Activated CD4-positive, alpha-beta T cell treated with anti-CD3 and anti-CD28 coated beads, Interleukin-2, amount 50 U/mL, for 4 hours (primary cell): ENCODE measurements around the gene ATG14.
"Not testable (repeated sequence)": the region's sequence is repeated elsewhere in the genome, so short reads cannot be mapped to it uniquely, and the experiment has no call there.

Experiments
- DNase-seq, 2 experiments: peaks; one replicate each; pipeline ENCODE4 v3.0.0-alpha.2; 2020

ATG14 gene

DNA sequence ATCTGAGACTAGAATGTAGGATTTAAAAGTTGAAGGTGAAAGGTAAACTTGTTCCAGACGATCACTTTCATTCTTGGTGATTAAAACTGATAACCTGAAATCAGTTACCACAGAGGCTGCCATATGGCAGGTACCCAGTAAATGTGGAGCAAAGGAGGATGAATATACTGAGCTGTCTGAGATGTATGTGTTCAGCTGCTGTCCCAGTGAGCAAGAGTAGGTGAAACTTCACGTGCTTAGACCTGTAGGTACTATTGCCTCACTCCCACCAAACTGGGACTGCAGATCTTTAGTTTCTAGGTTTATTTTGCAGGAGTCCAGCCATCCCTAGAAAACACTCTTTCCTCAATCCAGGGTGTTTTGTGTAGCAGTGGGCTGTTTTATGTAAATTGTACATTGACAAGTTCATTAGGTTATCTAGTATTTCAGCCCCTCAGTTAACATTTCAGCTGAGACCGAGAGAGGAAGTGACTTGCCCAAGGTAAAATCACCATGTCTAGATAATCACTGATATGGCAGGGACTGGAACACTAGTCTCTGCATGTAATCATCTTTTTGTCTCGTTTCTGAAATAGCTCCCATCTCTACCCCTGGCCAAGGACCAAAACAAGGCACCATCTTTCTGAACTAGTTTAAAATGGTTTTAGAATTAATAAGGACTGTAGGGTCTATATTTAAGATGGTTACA is 62.7 kb downstream of the ATG14 start:
- no peak for DNase-seq

DNA sequence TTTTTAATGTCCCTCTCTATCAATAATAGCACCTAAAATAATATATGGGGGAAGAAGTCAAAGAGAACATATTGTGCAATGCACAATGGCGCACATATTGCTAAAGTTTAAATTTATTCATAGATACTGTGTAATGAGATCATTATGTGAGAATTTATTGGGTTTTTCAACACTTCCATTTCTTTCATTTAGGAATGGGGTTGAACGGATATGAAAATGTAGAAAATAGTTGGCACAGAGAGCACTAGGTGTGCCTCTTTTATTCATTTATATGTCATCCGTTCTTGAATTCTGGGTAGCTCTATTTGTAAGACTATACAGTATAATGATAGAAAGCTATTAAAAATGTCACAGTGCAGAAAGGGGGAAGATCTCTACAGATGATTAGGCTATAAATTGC is 63.9 kb downstream of the ATG14 start:
- DNase-seq = no peak

DNA sequence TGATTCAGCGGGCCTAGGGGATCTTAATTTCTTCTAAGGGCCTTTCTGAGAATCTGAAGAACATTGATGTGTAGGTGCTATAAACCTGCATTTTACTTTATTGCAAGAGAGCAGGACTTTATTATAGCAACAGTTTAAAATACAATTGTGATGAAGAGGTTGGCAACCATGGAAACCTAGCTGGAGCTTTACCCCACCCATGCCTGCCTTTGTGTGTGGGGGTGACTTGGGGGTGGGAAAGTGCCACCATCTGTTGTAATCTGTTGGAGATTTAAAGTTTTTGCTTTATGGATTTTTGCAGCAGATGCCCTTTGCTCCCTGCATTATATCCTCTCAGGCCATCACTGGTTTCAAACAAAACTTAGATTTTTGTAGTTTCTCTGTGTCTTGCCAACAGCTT is 64.6 kb downstream of the ATG14 start:
- no peak for DNase-seq

DNA sequence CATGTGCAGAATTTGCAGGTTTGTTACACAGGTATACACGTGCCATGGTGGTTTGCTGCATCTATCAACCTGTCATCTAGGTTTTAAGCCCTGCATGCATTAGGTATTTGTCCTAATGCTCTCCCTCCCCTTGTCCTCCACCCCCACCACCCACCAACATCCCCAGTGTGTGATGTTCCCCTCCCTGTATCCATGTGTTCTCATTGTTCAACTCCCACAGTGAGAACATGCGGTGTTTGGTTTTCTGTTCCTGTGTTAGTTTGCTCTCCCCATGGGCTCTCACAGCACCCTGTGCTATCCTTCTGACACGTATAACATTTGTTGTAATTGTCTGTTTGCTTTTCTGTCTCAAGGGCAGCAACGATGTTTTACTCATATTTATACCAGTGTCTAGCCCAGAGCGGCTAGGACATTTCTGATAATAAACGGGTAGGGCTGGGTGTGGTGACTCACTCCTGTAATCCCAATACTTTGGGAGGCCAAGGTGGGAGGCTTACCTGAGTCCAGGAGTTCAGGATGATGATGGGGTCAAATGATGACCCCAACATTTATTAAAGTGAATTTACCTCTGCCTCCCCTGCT is 67.0 kb downstream of the ATG14 start:
- not testable (repeated sequence) for DNase-seq

DNA sequence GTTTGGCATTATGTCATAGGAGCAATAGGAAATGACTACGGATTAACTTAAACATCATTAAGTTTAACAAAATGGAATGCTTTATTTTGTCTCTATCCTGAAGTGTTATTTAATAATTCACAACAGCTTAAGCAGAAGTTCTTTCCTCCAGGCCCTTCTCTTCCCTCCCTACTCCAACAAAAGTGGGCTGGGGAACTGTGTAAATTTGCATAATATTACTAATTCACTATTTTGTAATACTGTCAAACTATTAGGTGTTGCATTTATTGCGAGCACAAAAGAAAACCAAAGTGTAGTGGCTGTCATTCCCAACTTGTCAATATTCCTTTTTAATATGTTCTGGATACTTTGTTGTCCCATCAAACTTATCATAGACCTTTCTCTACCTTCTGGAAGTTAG is 69.8 kb downstream of the ATG14 start:
- no peak for DNase-seq

DNA sequence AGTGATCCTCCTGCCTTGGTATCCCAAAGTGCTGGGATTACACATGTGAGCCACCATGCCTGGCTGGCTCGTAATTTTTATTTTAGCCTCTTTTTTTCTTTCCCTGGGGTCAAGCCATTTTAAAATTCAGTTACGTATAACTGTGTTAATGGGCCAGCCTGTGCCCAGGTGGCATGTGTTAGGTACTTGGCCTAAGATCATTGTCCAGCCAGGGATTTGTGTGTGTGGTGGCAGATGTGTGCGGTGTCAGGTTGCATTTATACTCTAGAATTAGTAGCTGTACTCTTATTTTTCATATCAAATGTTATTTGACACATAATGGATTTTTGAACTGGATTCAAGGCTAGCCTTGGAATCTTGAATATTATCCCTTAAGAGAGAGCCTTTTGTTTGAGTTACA is 71.1 kb downstream of the ATG14 start:
- DNase-seq = no peak

DNA sequence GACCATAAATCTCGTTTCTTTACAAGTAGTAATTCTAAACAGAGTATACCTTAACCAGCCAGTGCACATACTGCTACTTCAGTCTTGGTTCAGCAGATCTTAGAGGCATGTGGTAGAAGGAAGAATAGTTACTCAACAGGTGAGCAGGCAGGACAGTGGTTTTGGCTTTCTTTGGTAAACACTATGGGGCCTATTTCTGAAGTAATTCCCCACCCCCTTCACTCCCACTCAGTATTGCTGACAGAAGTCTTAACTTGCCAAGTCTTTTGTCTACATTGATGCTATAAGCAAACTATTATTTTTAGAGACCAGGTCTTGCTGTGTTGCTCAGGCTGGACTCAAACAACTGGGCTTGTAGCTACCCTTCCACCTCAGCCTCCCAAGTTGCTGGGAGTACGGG is 71.9 kb downstream of the ATG14 start:
- peak in 1 of 2 experiments; percentile 14 for DNase-seq

DNA sequence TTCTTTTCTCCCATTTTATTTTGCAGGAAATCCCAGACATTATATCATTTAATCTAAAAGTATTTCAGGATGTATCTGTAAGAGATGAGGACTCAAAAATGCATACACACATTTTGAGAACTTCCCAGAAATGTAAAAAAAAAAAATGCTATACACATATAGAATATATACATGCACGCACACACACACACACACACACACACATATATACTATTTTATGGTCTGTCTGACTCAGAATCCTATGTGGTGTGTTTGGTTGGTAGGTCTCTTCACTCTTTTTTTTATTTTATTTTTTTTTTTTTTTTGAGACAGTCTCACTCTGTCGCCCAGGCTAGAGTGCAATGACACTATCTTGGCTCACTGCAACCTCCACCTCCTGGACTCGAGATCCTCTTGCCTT is 74.9 kb downstream of the ATG14 start:
- no peak for DNase-seq

DNA sequence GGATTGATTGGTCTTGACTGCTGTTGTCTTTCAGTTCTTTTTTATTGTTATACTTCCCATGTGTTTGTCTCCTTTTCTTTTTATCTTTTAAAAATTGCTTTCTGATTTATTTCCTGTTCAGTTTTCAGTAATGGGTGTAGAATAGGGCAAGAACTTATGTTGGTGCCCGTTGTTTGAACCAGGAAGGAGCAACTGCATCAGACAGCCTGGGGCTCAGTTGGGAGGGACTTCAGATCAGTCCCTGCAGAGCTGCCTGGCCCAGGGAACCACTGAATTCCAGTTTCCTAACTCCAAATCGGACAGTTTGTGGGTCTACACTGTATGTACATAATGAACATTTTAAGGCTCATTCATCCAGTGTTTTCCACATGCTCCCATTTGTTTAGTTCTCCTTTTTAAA is 75.5 kb downstream of the ATG14 start:
- DNase-seq = no peak

DNA sequence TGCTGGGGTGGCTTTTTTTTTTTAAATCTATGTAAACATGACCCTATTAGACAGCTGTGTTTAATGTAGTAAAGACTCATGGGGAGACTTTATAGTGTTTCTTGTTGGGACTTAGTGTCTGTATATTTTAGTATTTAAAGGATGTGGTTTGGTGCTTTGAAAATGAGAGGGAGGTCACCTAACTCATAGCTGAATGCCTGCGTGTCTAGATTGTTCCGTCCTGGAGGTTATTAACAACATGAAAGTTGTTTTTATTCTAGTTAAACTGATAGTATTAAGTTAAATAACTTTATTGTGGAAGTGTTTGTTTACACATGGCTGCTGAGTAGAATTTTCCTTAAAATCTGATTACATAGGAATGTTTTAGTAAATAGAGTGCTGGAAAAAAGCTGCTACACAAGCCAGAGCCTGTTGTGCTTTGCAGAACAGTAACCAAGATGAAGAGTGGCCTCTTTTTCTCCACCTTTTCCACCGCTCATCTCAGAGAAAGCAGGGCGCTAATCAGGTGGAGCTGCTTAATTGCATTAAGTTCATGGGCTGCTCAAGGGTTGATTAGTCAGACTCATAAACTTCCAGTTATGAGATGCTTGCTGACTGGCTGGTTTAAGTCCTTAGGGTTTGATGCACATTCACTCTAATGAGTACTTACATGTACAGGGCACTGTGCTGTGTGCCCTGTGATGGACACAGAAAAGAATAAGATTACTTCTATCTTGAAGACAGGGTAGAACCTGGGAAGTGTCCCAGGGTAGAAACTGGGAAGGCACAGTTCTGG is 77.7 kb downstream of the ATG14 start:
- DNase-seq = no peak

DNA sequence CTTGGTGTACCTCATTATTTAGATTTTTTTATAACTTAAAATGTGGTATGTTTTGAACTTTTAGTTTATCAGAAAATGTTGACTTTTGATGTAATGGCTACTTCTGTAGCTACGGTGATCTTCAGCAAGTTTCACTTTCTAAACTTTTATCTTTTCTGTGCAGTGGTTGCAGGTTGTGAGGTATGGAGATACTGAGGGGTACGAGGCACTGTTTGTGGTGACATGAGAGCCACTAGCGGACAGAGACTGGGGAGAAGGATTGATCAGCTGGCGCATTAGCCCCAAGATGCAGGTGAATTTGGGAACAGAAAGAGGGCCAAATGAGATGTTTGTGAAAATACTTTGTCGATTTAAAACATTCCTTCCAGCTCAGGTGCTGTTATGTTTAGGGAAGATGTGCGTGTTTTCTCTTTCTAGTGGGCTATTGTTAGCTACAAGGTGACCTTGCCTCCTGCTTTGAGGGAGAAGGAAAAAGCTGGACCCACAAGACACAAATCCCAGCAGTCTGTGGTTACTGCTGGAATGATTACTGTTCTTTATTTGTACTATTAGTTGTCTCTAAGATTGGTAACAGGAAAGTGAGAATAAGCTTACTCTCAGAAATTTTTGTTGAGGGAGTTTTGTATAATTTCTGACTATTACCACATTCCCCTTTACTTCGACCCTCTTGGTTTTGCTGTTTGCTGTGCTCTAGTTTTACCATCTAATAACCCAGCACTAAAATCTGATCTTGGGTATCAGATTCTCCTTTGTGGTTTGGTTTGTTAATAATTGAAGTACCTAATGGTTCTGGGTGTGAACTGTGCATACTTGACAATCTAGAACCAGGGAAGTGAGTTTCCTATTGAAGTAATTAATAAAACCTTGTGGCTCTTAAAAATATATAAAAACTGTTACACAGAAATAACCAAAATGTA is 78.7 kb downstream of the ATG14 start:
- no peak for DNase-seq

DNA sequence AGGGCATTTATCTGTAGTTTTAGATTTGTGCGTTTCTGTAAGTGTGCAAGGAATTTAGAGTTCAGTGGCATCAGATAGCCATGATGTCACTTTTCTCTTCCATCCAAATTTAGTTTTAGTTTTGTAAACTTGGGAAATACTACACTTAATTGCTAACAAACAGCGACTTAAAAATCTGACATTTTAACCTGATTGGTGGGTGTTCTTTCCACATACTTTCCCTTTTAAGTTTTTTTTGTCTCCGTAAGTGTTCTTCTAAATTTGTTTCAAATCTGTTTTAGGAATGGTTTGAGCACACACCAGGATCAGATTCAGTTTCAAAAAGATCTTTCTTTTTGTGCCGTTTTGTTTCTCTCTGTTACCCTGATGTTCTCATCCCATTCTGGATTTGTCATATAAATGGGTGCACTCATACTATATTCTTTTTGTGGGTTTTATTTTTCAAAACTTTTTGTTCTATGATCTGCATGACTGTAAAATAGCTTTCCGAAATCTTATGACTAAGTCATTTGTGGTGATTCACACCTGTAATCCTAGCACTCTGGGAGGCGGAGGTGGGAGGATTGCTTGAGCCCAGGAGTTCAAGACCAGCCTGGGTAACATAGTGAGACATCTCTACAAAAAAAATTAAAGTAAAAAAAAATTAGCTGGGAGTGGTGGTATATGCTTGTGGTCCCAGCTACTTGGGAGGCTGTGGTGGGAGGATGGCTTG is 81.5 kb downstream of the ATG14 start:
- peak; percentile 40 for DNase-seq

DNA sequence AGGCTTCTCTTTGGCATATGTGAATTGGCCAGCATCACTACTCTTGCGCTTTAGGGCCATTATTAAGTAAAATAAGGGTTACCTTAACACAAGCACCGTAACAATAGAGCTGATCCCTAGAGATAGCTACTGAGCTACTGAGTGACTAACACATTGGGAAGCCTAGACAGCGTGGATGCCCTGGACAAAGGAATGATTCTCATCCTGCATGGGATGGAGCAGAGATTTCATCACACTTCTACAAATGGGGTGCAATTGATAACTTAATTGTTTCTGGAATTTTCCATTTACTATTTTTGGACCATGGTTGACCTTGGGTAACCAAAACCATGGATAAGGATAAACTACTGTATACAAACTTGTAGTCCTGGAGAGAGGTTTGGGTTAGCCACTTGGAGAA is 83.3 kb downstream of the ATG14 start:
- DNase-seq = no peak

DNA sequence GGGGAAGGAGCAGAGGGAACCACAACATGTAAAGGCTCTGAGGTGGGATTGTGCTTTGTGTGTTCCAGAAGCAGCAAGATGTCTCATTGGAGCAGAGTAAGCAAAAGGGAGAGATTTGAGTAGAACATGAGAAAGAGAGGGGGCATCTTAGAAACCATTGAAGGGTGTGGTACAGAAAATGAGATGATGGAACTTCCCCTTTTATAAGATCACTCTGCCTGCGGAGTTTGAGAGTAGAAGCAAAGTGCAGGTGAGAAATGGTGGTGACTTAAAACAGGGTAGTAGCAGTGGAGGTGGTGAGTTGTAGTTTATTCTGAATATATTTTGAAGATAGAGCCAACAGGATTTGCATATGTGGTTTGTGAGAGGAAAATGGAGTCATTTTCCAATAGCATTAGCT is 84.5 kb downstream of the ATG14 start:
- no peak for DNase-seq

DNA sequence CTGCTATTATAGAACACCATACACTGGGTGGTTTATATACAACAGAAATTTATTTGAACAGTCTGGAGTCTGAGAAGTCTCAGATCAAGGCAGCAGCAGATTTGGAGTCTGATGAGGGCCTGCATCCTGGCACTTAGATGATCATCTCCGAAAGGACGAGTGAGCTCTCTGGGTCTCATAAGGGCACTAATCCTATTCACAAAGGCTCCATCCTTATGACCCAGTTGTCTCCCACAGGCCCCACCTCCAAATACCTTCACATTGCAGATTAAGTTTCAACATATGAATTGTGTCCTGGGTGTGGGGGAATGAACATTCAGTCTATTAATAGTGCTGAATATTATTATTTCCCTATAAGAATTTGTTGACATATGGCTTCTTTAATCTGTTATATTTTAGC is 86.8 kb downstream of the ATG14 start:
- no peak for DNase-seq

DNA sequence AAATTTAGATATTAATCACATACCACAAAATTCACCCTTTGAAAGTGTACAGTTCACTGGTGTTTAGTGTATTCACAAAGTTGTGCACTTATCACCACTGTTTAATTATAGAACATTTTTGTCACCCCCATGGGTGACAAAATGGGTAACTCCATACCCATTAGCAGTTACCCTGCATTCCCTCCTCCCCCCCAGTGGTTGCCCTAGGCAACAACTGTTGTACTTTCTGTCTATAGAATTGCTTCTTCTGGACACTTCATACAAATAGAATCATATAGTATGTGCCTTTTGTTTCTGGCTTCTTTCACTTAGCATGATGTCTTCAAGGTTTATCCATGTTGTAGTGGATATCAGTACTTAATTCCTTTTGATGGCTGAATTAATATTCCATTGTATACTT is 87.7 kb downstream of the ATG14 start:
- DNase-seq = no peak

DNA sequence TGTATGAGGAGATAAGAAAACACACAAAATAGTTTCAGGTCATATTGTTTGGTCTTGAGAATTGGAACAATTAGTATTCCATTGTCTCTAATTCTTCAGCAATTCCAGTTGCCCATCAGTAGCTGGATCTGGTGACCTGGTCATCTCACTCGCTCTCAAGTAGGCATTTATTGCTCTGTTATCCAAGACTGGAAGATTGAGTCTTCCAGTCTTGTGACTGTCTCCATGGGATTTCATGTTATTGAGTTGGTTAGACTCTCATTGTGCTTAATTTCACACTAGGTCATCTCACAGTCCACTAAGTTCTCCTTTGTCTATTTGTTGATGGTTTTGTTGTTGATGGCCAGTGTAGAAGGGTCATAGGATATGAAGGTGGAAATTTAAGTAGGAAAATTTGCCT is 92.9 kb downstream of the ATG14 start:
- DNase-seq = no peak

DNA sequence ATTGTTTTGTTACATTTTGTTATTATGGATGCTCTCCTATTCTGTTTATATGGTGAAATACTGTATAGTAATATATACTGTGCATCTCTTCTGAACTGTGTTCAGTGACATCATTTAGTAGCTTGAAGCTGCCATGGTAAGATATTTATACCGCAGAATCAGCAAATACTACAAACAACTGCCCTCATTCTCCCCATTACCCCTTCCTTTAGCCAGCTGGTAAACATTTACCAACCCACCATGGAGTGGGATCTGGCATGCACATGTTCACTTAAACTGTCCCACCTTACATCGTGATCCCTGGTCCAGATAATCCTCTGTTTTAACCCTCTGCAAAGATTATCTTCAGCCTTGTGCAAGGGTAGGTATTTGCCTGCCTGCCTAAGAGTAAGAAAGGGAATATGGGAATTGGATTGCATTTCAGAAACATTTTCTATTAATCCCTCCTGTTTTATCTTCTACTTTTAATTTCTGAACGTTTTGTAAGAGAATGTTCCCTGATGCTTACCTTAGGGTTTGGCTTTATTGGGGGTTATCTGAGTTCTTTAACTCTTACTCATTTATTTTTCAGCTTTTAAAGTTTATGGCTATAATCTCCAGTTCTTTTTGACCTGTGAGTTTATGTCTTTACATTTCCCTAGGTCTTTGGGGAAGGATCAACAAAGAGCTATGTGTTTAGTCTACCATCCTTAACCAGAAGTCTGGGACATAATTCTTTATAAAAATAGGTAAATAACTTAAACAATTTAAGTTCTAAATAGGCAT is 93.9 kb downstream of the ATG14 start:
- no peak for DNase-seq

DNA sequence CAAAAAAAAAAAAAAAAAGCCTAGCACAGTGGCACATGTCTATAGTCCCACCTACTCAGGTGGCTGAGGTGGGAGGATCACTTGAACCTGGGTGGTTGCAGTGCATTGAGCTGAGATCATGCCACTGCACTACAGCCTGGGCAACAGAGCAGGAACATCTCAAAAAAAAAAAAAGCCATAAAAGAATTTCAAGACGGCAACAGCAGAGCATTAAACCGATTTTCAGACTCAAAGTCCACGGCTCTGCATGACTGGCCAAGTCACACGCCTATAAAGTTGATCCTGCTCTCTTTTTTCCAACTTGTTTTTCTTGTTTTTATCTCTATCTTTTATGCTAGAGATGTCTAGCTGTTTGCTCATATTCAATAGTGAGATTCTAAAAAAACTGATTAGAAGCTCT is 95.1 kb downstream of the ATG14 start:
- no peak for DNase-seq
